Measurements from ENCODE around the gene TRAF3.

Gene TRAF3

DNA sequence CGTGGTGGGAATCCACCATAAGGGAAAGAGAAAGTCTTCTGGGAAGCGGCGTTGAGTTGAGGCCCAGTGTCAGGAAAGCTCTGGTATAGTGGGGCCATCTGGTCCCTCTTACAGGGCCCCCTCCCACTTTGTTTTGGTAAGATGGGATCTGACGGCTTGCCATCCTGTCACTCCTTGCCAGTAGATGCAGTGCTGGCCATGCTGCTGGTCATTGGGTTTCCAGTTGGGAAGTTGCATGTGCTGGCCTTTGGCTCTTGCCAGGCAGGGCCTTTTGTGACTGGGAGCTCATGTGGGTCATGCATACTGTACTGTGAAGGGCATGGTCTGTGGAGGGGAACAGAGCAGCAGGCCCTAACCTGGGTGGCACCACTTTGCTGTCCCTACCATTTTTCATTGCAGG is 3.8 kb downstream of the TRAF3 start:
- Histone ChIP-seq H3K36me3 (ENCODE audit: low read length) (no peaks in the 10 kb centered on the region), H3K27me3 (ENCODE audit: low read length) (no peaks in the 10 kb centered on the region), H3K9me3 (ENCODE audit: insufficient read depth, low read length) (no peaks in the 10 kb centered on the region), H3K9ac (ENCODE audit: low read length) (no peak overlapping the region), H3K4me3 (ENCODE audit: insufficient read depth, low read length, poor library complexity, severe bottlenecking) (no peak overlapping the region), H3K9me2 (replicated peaks; ENCODE audit: insufficient read depth, low read length) (no peaks in the 10 kb centered on the region), H4K20me1 (ENCODE audit: low read depth, low read length) (no peaks in the 10 kb centered on the region; the same call in 1 of the 2 replicates), H3F3A (ENCODE audit: insufficient read depth) (no peaks in the 10 kb centered on the region), H3K79me2 (ENCODE audit: insufficient read depth, low read length) (no peaks in the 10 kb centered on the region), H3K27ac (ENCODE audit: low read depth, low read length) (no peak overlapping the region), H2AFZ (ENCODE audit: low read depth, low read length, severe bottlenecking) (no peak overlapping the region), H3K4me2 (ENCODE audit: low read depth, low read length, poor library complexity, severe bottlenecking) (no peak overlapping the region)
- TF ChIP-seq EZH2phosphoT487 (conservative IDR thresholded peaks at IDR 0.05; ENCODE audit: low read length) = no peak
- TF ChIP-seq, protein P1, sequence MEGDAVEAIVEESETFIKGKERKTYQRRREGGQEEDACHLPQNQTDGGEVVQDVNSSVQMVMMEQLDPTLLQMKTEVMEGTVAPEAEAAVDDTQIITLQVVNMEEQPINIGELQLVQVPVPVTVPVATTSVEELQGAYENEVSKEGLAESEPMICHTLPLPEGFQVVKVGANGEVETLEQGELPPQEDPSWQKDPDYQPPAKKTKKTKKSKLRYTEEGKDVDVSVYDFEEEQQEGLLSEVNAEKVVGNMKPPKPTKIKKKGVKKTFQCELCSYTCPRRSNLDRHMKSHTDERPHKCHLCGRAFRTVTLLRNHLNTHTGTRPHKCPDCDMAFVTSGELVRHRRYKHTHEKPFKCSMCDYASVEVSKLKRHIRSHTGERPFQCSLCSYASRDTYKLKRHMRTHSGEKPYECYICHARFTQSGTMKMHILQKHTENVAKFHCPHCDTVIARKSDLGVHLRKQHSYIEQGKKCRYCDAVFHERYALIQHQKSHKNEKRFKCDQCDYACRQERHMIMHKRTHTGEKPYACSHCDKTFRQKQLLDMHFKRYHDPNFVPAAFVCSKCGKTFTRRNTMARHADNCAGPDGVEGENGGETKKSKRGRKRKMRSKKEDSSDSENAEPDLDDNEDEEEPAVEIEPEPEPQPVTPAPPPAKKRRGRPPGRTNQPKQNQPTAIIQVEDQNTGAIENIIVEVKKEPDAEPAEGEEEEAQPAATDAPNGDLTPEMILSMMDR (IDR thresholded peaks at IDR 0.05; ENCODE audit: insufficient read depth, low read length, poor library complexity, severe bottlenecking) = no peak

DNA sequence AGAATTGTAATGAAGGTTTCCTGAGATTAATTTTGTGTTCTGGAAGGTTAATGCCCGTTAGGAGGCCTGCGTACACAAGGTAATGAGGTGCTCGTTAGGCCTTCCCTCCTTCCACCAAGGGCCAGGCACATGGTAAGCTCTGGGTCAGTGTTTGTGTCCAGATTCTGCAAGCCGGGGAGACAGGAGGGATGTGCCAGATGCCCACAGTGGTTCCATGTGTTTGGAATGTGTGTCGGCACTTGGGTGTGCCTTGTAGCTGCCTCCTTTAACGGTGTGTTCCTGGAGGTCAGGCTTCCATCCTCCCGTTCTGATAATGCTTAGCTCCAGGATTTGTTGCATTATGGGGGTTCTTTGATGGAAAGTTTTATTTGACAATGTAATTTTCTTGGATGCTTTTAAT is 5.7 kb downstream of the TRAF3 start:
- no peaks in the 10 kb centered on the region; the same call in 1 of the 2 replicates for H4K20me1 ChIP-seq (ENCODE audit: low read depth, low read length)
- no peak overlapping the region for H3K27ac ChIP-seq (ENCODE audit: low read depth, low read length)
- H3F3A ChIP-seq (ENCODE audit: insufficient read depth) = no peaks in the 10 kb centered on the region
- no peaks in the 10 kb centered on the region for H3K79me2 ChIP-seq (ENCODE audit: insufficient read depth, low read length)
- no peak overlapping the region for H3K9ac ChIP-seq (ENCODE audit: low read length)
- no peaks in the 10 kb centered on the region for H3K27me3 ChIP-seq (ENCODE audit: low read length)
- H3K4me3 ChIP-seq (ENCODE audit: insufficient read depth, low read length, poor library complexity, severe bottlenecking) = no peak overlapping the region
- no peaks in the 10 kb centered on the region for H3K9me3 ChIP-seq (ENCODE audit: insufficient read depth, low read length)
- H3K4me2 ChIP-seq (ENCODE audit: low read depth, low read length, poor library complexity, severe bottlenecking) = no peak overlapping the region
- TF ChIP-seq EZH2phosphoT487 (conservative IDR thresholded peaks at IDR 0.05; ENCODE audit: low read length) = no peak
- TF ChIP-seq, protein P1 (IDR thresholded peaks at IDR 0.05; ENCODE audit: insufficient read depth, low read length, poor library complexity, severe bottlenecking) = no peak
- no peaks in the 10 kb centered on the region for H3K36me3 ChIP-seq (ENCODE audit: low read length)
- no peak overlapping the region for H2AFZ ChIP-seq (ENCODE audit: low read depth, low read length, severe bottlenecking)
- no peaks in the 10 kb centered on the region for H3K9me2 ChIP-seq (replicated peaks; ENCODE audit: insufficient read depth, low read length)

DNA sequence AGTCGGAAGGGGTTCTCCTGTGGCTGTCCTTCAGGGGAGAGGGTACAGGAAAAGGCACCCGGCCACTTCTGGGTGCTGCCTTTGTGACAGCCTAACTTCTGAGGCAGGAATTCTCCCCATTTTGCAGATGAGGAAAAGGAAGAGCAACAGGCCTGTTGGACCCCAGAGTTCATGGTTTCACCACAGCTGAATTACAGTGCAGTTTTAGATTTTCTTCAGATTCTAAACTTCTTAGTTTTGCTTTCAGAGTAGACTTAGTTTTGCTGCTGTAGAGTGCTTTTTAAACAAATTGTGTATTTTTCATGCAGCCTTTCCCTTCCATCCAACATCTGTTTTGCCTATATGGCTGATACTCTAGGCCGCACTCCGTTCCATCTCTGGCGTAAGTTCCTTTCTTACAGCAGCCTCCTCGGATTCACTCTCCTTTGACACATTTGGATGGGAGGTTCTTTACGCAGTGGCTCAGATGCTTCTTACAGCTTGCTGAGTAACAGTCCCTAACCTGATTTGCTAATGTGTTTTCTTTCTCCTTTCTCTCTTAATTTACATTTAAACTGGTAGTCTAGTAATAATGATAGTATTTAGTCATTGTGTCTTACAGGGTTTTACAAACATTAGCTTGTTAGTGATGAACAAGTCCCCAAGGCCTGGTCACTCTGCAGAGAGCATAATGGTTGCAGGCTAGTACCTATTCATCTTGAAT is 7.8 kb downstream of the TRAF3 start:
- Histone ChIP-seq H3K79me2 (ENCODE audit: insufficient read depth, low read length) (no peaks in the 10 kb centered on the region), H3K36me3 (ENCODE audit: low read length) (no peaks in the 10 kb centered on the region), H3K4me2 (ENCODE audit: low read depth, low read length, poor library complexity, severe bottlenecking) (no peak overlapping the region)

More for the DNA sequence above, 7.8 kb downstream of the TRAF3 start:
- no peaks in the 10 kb centered on the region; the same call in 1 of the 2 replicates for H4K20me1 ChIP-seq (ENCODE audit: low read depth, low read length)
- TF ChIP-seq EZH2phosphoT487 (conservative IDR thresholded peaks at IDR 0.05; ENCODE audit: low read length) = no peak
- TF ChIP-seq, protein P1 (IDR thresholded peaks at IDR 0.05; ENCODE audit: insufficient read depth, low read length, poor library complexity, severe bottlenecking) = no peak
- H3K9ac ChIP-seq (ENCODE audit: low read length) = no peak overlapping the region
- no peak overlapping the region for H2AFZ ChIP-seq (ENCODE audit: low read depth, low read length, severe bottlenecking)
- H3K9me3 ChIP-seq (ENCODE audit: insufficient read depth, low read length) = no peaks in the 10 kb centered on the region
- H3K4me3 ChIP-seq (ENCODE audit: insufficient read depth, low read length, poor library complexity, severe bottlenecking) = no peak overlapping the region
- no peak overlapping the region for H3K27ac ChIP-seq (ENCODE audit: low read depth, low read length)
- H3K9me2 ChIP-seq (replicated peaks; ENCODE audit: insufficient read depth, low read length) = no peaks in the 10 kb centered on the region
- no peaks in the 10 kb centered on the region for H3K27me3 ChIP-seq (ENCODE audit: low read length)
- no peaks in the 10 kb centered on the region for H3F3A ChIP-seq (ENCODE audit: insufficient read depth)
